DOHH2 (cell line): ENCODE measurements around the gene SLC16A5.

Experiments used
- EZH2phosphoT487 ChIP-seq: fragments of 200-600 bp; sonication (generic); IDR thresholded peaks from 2 replicates; pipeline ENCODE4 v1.6.1; 2017; ENCODE audit warnings: borderline replicate concordance, mild to moderate bottlenecking, antibody characterized with exemption, low read length, moderate library complexity, mixed read lengths
- TF ChIP-seq, protein P1 (sequence below): fragments of 200-600 bp; sonication (generic); IDR thresholded peaks from one replicate; pipeline ENCODE4 v1.5.1; 2014; ENCODE audit warnings: antibody characterized with exemption, mild to moderate bottlenecking, low read depth, low read length; ENCODE audit not compliant: poor library complexity, severe bottlenecking

DNA sequence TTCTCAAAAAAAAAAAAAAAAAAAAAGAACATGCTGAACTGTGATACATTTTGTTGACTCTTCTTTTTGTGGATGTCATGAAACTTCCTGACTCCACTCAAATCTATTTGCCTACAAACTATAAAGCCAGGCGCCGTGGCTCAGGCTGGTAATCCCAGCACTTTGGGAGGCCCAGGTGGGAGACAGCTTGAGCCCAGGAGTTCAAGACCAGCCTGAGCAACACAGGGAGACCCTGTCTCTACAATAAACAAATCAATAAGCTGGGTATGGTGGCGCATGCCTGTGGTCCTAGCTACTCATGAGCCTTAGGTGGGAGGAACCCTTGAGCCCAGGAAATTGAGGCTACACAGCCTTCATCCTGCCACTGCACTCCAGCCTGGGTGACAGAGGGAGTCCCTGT lies 45.2 kb downstream of the SLC16A5 start:
- TF ChIP-seq, protein P1, sequence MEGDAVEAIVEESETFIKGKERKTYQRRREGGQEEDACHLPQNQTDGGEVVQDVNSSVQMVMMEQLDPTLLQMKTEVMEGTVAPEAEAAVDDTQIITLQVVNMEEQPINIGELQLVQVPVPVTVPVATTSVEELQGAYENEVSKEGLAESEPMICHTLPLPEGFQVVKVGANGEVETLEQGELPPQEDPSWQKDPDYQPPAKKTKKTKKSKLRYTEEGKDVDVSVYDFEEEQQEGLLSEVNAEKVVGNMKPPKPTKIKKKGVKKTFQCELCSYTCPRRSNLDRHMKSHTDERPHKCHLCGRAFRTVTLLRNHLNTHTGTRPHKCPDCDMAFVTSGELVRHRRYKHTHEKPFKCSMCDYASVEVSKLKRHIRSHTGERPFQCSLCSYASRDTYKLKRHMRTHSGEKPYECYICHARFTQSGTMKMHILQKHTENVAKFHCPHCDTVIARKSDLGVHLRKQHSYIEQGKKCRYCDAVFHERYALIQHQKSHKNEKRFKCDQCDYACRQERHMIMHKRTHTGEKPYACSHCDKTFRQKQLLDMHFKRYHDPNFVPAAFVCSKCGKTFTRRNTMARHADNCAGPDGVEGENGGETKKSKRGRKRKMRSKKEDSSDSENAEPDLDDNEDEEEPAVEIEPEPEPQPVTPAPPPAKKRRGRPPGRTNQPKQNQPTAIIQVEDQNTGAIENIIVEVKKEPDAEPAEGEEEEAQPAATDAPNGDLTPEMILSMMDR = no peak
- TF ChIP-seq EZH2phosphoT487 = no peak
